MM.1S (cell line): ENCODE measurements around the gene ITGA2B.
"Not testable (repeated sequence)": the region's sequence is repeated elsewhere in the genome, so short reads cannot be mapped to it uniquely, and the experiment has no call there.

ENCODE experiments used
- CTCF ChIP-seq: fragments of 300-600 bp; sonication (generic); IDR thresholded peaks from 2 replicates; pipeline ENCODE4 v1.5.1; 2016; ENCODE audit warnings: antibody characterized with exemption, low read length, mixed read lengths
- EZH2 ChIP-seq: fragments of 300-600 bp; sonication (generic); optimal IDR thresholded peaks from 2 replicates; pipeline ENCODE3; 2017; ENCODE audit warnings: low read depth, mild to moderate bottlenecking, antibody characterized with exemption, low read length, mixed read lengths

GRCh38 chr17:44394112-44394511, 4.7 kb upstream of the ITGA2B start:
- TF ChIP-seq CTCF, EZH2: not testable (repeated sequence)
